Tibial nerve (tissue), 4 donors: ENCODE results near the gene NBEA. TPM values are rescaled to one million over a fixed set of nuclear protein-coding genes. Genes with fewer than 3 reads are reported as not detected.

Source experiments
- DNase-seq, 2 donors: peaks; one replicate each; pipeline ENCODE4 v3.0.0-alpha.2; 2019; ENCODE audit warnings: low spot score in 2 of 2
- H3K27ac ChIP-seq, 4 donors: fragments of 200-600 bp; sonication (generic) in 3 of 4; one replicate each; pipeline ENCODE4 v1.5.1; 2017 to 2019; ENCODE audit warnings: mild to moderate bottlenecking in 1 of 4
- H3K27me3 ChIP-seq, 2 donors: fragments of 200-600 bp; sonication (generic) in 1 of 2; one replicate each; pipeline versions ENCODE4 v1.5.1 to v1.6.0; 2017 to 2019
- H3K36me3 ChIP-seq, 3 donors: fragments of 200-600 bp; sonication (generic); one replicate each; pipeline ENCODE4 v1.5.1; 2018 to 2019
- H3K4me1 ChIP-seq, 4 donors: fragments of 200-600 bp; sonication (generic) in 3 of 4; one replicate each; pipeline ENCODE4 v1.5.1; 2017 to 2019
- H3K4me3 ChIP-seq, 4 donors: fragments of 200-600 bp; sonication (generic) in 3 of 4; one replicate each; pipeline ENCODE4 v1.5.1; 2017 to 2019; ENCODE audit warnings: mild to moderate bottlenecking in 1 of 4, moderate library complexity in 1 of 4
- H3K9me3 ChIP-seq, 4 donors: fragments of 200-600 bp; sonication (generic) in 3 of 4; one replicate each; pipeline ENCODE4 v1.5.1; 2017 to 2019
- EP300 ChIP-seq, 2 donors: sonication (generic); formaldehyde crosslinking; IDR thresholded peaks; one replicate each; pipeline ENCODE4 v1.6.1; 2017; ENCODE audit warnings: antibody characterized with exemption in 2 of 2, mild to moderate bottlenecking in 1 of 2
- POLR2A ChIP-seq, 2 donors: fragments of 450-650 bp; IDR thresholded peaks; one replicate each; pipeline ENCODE4 v1.6.1; 2017; ENCODE audit warnings: antibody characterized with exemption in 2 of 2, mild to moderate bottlenecking in 2 of 2, moderate library complexity in 2 of 2
- WGBS, 2 donors: methylation state at CpG; one replicate each; pipeline ENCODE4 v1.1.5; 2018; 5-methylcytosine and 5-hydroxymethylcytosine counted together
- total RNA-seq, 4 donors: library from RNA; depleted of rRNA; stranded (reverse); fragments of >200 nt; gene quantifications; one replicate each; pipeline ENCODE4 v1.1.0, GENCODE V29; 2016
- TF ChIP-seq, protein P1 (sequence below), 5 experiments: fragments of 200-600 bp in 3 of 5; fragments of 450-650 bp in 2 of 5; sonication (generic) in 3 of 5; IDR thresholded peaks; one replicate each; pipeline ENCODE4 v1.5.1; 2016 to 2019; ENCODE audit warnings: antibody characterized with exemption in 5 of 5, mild to moderate bottlenecking in 3 of 5, moderate library complexity in 2 of 5

The NBEA gene
- total RNA-seq, 4 donors from 2014 or later = 9.0 to 11.9 (median 10.5) TPM

GRCh38 chr13:35704331-35704730 lies 762.3 kb downstream of the NBEA start:
- H3K9me3 ChIP-seq = peaks cover 0 to 4% (median 0%) of the 10 kb centered on the region in 4 donors
- no peak overlapping the region for H3K27ac ChIP-seq
- H3K27me3 ChIP-seq = no peaks in the 10 kb centered on the region
- 96 to 97% methylated on average over 1 of the region's 1 CpG for WGBS, 2 donors
- no peak overlapping the region for H3K4me3 ChIP-seq
- peaks cover 0 to 15% (median 0%) of the 10 kb centered on the region in 4 donors for H3K4me1 ChIP-seq
- no peaks in the 10 kb centered on the region for H3K36me3 ChIP-seq
- TF ChIP-seq EP300 (IDR thresholded peaks at IDR 0.05) = no peak
- no peak for TF ChIP-seq POLR2A (IDR thresholded peaks at IDR 0.05)
- TF ChIP-seq, protein P1, sequence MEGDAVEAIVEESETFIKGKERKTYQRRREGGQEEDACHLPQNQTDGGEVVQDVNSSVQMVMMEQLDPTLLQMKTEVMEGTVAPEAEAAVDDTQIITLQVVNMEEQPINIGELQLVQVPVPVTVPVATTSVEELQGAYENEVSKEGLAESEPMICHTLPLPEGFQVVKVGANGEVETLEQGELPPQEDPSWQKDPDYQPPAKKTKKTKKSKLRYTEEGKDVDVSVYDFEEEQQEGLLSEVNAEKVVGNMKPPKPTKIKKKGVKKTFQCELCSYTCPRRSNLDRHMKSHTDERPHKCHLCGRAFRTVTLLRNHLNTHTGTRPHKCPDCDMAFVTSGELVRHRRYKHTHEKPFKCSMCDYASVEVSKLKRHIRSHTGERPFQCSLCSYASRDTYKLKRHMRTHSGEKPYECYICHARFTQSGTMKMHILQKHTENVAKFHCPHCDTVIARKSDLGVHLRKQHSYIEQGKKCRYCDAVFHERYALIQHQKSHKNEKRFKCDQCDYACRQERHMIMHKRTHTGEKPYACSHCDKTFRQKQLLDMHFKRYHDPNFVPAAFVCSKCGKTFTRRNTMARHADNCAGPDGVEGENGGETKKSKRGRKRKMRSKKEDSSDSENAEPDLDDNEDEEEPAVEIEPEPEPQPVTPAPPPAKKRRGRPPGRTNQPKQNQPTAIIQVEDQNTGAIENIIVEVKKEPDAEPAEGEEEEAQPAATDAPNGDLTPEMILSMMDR (IDR thresholded peaks at IDR 0.05) = no peak
- no peak for DNase-seq

DNA sequence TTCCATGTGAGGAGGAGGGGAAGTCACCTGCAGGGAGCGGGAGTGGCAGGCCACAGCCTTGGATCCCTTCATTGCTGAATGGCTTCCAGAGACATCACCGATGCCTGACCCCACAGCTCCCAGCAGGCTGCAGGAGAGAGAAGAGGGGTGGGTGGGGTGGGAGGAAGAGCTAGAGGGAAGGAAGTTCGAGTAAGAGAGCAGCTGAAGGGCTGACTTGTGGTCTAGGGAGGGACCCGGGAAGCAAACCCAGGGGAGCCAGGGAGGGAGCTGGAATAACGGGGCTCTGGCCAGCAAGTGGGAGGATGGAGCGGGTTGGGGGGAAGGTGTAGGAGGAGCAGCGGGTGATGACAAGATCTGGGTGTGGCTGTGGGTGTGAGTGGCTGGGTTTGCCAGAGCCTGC lies 764.2 kb downstream of the NBEA start:
- TF ChIP-seq, protein P1 (IDR thresholded peaks at IDR 0.05) = no peak
- TF ChIP-seq EP300 (IDR thresholded peaks at IDR 0.05) (no peak), POLR2A (IDR thresholded peaks at IDR 0.05) (no peak)
- Histone ChIP-seq H3K4me1 (no peaks in the 10 kb centered on the region), H3K9me3 (peaks cover 0 to 4% (median 0%) of the 10 kb centered on the region in 4 donors), H3K4me3 (no peak overlapping the region), H3K27ac (no peak overlapping the region), H3K27me3 (no peaks in the 10 kb centered on the region), H3K36me3 (no peaks in the 10 kb centered on the region)
- WGBS, 2 donors = 59 to 64% methylated on average over 7 of the region's 7 CpGs
- no peak for DNase-seq

DNA sequence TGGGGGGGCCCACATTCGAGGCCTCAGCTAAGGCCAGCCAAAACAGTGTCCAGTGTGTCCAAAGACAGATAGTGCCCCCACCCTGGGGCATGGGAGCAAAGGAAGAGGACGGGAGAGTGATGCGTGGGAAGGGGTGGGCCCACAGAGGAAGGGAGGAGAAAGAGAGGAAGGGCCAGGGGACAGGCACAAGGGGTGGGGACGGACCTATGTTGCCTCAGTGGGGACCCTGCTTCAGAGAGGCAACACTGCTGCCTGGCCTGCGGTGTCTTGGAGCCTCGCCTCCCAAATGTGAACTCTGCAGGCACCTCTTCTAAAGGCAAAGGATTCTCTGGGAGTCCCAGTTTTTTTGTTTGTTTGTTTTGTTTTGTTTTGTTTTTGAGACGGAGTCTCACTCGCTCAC lies 764.7 kb downstream of the NBEA start:
- 78 to 85% methylated on average over 7 to 8 of the region's 8 CpGs for WGBS, 2 donors
- no peak for TF ChIP-seq EP300 (IDR thresholded peaks at IDR 0.05)
- TF ChIP-seq POLR2A (IDR thresholded peaks at IDR 0.05) = no peak
- TF ChIP-seq, protein P1 (IDR thresholded peaks at IDR 0.05) = no peak
- Histone ChIP-seq H3K4me3 (no peak overlapping the region), H3K9me3 (peaks cover 0 to 4% (median 0%) of the 10 kb centered on the region in 4 donors), H3K36me3 (no peaks in the 10 kb centered on the region), H3K27ac (no peak overlapping the region), H3K27me3 (no peaks in the 10 kb centered on the region), H3K4me1 (no peaks in the 10 kb centered on the region)
- DNase-seq = no peak

DNA sequence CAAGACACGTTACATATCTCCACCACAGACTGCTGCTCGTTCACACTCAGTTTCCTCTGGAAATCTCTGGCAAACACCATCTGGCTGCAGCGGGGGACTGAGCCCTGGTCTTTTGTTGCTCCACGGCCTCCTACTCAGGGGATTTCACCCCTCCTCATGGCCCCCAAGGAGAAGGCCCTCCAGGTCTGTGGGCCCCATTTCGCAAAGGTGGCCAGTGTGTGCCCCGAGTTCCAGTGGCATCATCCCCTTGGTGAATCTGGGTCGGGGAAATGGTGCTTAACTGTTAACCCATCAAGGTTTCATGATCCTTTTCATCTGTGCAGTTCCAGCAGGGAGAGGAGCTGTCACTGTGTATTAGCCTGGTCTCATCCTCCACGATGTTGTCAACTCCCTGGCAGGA lies 769.8 kb downstream of the NBEA start:
- H3K27me3 ChIP-seq = no peaks in the 10 kb centered on the region
- WGBS, 2 donors = 69 to 93% methylated on average over 8 of the region's 8 CpGs

More for the DNA sequence above, 769.8 kb downstream of the NBEA start:
- H3K9me3 ChIP-seq = peaks cover 0 to under 1% (median 0%) of the 10 kb centered on the region in 4 donors
- H3K4me3 ChIP-seq = no peak overlapping the region
- no peaks in the 10 kb centered on the region for H3K36me3 ChIP-seq
- peaks cover 0 to 16% (median 0%) of the 10 kb centered on the region in 4 donors for H3K4me1 ChIP-seq
- DNase-seq = no peak
- no peak overlapping the region for H3K27ac ChIP-seq
- TF ChIP-seq, protein P1 (IDR thresholded peaks at IDR 0.05) = no peak
- TF ChIP-seq EP300 (IDR thresholded peaks at IDR 0.05) (no peak), POLR2A (IDR thresholded peaks at IDR 0.05) (no peak)
